ENCODE results near the gene TIMM10B.

TIMM10B gene

GRCh38 chr11:6483015-6483414 is 1.7 kb downstream of the TIMM10B start:
- Histone ChIP-seq H3K4me1 (ENCODE audit: control insufficient read depth, insufficient read depth, low read length) (peaks cover 11% of the 10 kb centered on the region), H3K9me3 (ENCODE audit: control insufficient read depth, low read length) (no peaks in the 10 kb centered on the region), H3K27ac (ENCODE audit: insufficient read depth, low read depth, low read length, poor library complexity, severe bottlenecking) (no peak overlapping the region), H3K36me3 (ENCODE audit: control insufficient read depth, insufficient read depth, low read length) (peaks cover 33% of the 10 kb centered on the region), H3K4me3 (ENCODE audit: insufficient read depth, low read depth, low read length) (no peak overlapping the region), H3K27me3 (ENCODE audit: control insufficient read depth, insufficient read depth, low read length, poor library complexity, severe bottlenecking) (no peaks in the 10 kb centered on the region)
- WGBS, 2 experiments = 93 to 96% methylated on average over 6 of the region's 6 CpGs

GRCh38 chr11:6485661-6486060 is 4.4 kb downstream of the TIMM10B start:
- Histone ChIP-seq H3K27me3 (ENCODE audit: control insufficient read depth, insufficient read depth, low read length, poor library complexity, severe bottlenecking) (no peaks in the 10 kb centered on the region), H3K4me3 (ENCODE audit: insufficient read depth, low read depth, low read length) (no peak overlapping the region), H3K27ac (ENCODE audit: insufficient read depth, low read depth, low read length, poor library complexity, severe bottlenecking) (no peak overlapping the region), H3K9me3 (ENCODE audit: control insufficient read depth, low read length) (no peaks in the 10 kb centered on the region), H3K4me1 (ENCODE audit: control insufficient read depth, insufficient read depth, low read length) (peaks cover 4% of the 10 kb centered on the region), H3K36me3 (ENCODE audit: control insufficient read depth, insufficient read depth, low read length) (peaks cover 25% of the 10 kb centered on the region)
- 89 to 95% methylated on average over 3 of the region's 3 CpGs for WGBS, 2 experiments

- H3K27ac ChIP-seq (ENCODE audit: insufficient read depth, low read depth, low read length, poor library complexity, severe bottlenecking) = no peak overlapping the region
- H3K4me3 ChIP-seq (ENCODE audit: insufficient read depth, low read depth, low read length) = no peak overlapping the region
- WGBS, 2 experiments = 96% methylated on average over 3 of the region's 3 CpGs
- H3K27me3 ChIP-seq (ENCODE audit: control insufficient read depth, insufficient read depth, low read length, poor library complexity, severe bottlenecking) = no peaks in the 10 kb centered on the region
- H3K36me3 ChIP-seq (ENCODE audit: control insufficient read depth, insufficient read depth, low read length) = peaks cover 25% of the 10 kb centered on the region
- no peaks in the 10 kb centered on the region for H3K9me3 ChIP-seq (ENCODE audit: control insufficient read depth, low read length)
- peaks cover 4% of the 10 kb centered on the region for H3K4me1 ChIP-seq (ENCODE audit: control insufficient read depth, insufficient read depth, low read length)
These were observed 5.0 kb downstream of the TIMM10B start for GRCh38 chr11:6486256-6486655.

GRCh38 chr11:6486938-6487337 is 5.6 kb downstream of the TIMM10B start:
- Histone ChIP-seq H3K27ac (ENCODE audit: insufficient read depth, low read depth, low read length, poor library complexity, severe bottlenecking) (no peak overlapping the region), H3K36me3 (ENCODE audit: control insufficient read depth, insufficient read depth, low read length) (peaks cover 25% of the 10 kb centered on the region), H3K9me3 (ENCODE audit: control insufficient read depth, low read length) (no peaks in the 10 kb centered on the region), H3K4me1 (ENCODE audit: control insufficient read depth, insufficient read depth, low read length) (peaks cover 3% of the 10 kb centered on the region), H3K27me3 (ENCODE audit: control insufficient read depth, insufficient read depth, low read length, poor library complexity, severe bottlenecking) (no peaks in the 10 kb centered on the region), H3K4me3 (ENCODE audit: insufficient read depth, low read depth, low read length) (no peak overlapping the region)
- no CpG with 5 or more reads among the region's 1 CpG for WGBS, 2 experiments

GRCh38 chr11:6488342-6488741 is 7.0 kb downstream of the TIMM10B start:
- Histone ChIP-seq H3K27me3 (ENCODE audit: control insufficient read depth, insufficient read depth, low read length, poor library complexity, severe bottlenecking) (no peaks in the 10 kb centered on the region), H3K4me3 (ENCODE audit: insufficient read depth, low read depth, low read length) (no peak overlapping the region), H3K9me3 (ENCODE audit: control insufficient read depth, low read length) (no peaks in the 10 kb centered on the region), H3K27ac (ENCODE audit: insufficient read depth, low read depth, low read length, poor library complexity, severe bottlenecking) (no peak overlapping the region), H3K36me3 (ENCODE audit: control insufficient read depth, insufficient read depth, low read length) (peaks cover 20% of the 10 kb centered on the region), H3K4me1 (ENCODE audit: control insufficient read depth, insufficient read depth, low read length) (no peaks in the 10 kb centered on the region)
- 85 to 93% methylated on average over 6 of the region's 6 CpGs for WGBS, 2 experiments

- no peaks in the 10 kb centered on the region for H3K27me3 ChIP-seq (ENCODE audit: control insufficient read depth, insufficient read depth, low read length, poor library complexity, severe bottlenecking)
- no peak overlapping the region for H3K4me3 ChIP-seq (ENCODE audit: insufficient read depth, low read depth, low read length)
- H3K27ac ChIP-seq (ENCODE audit: insufficient read depth, low read depth, low read length, poor library complexity, severe bottlenecking) = no peak overlapping the region
- no peaks in the 10 kb centered on the region for H3K9me3 ChIP-seq (ENCODE audit: control insufficient read depth, low read length)
- 97% methylated on average over 3 of the region's 3 CpGs for WGBS, 2 experiments
- no peaks in the 10 kb centered on the region for H3K4me1 ChIP-seq (ENCODE audit: control insufficient read depth, insufficient read depth, low read length)
- H3K36me3 ChIP-seq (ENCODE audit: control insufficient read depth, insufficient read depth, low read length) = peaks cover 16% of the 10 kb centered on the region
These were observed 7.5 kb downstream of the TIMM10B start for GRCh38 chr11:6488821-6489220.

- no peak overlapping the region for H3K27ac ChIP-seq (ENCODE audit: insufficient read depth, low read depth, low read length, poor library complexity, severe bottlenecking)
- H3K4me1 ChIP-seq (ENCODE audit: control insufficient read depth, insufficient read depth, low read length) = no peaks in the 10 kb centered on the region
- no peak overlapping the region for H3K4me3 ChIP-seq (ENCODE audit: insufficient read depth, low read depth, low read length)
- no peaks in the 10 kb centered on the region for H3K27me3 ChIP-seq (ENCODE audit: control insufficient read depth, insufficient read depth, low read length, poor library complexity, severe bottlenecking)
- no peaks in the 10 kb centered on the region for H3K9me3 ChIP-seq (ENCODE audit: control insufficient read depth, low read length)
- peaks cover 14% of the 10 kb centered on the region for H3K36me3 ChIP-seq (ENCODE audit: control insufficient read depth, insufficient read depth, low read length)
- 84 to 87% methylated on average over 4 of the region's 4 CpGs for WGBS, 2 experiments
These were observed 8.0 kb downstream of the TIMM10B start for GRCh38 chr11:6489306-6489705.

- H3K36me3 ChIP-seq (ENCODE audit: control insufficient read depth, insufficient read depth, low read length) = no peaks in the 10 kb centered on the region
- H3K9me3 ChIP-seq (ENCODE audit: control insufficient read depth, low read length) = no peaks in the 10 kb centered on the region
- no peaks in the 10 kb centered on the region for H3K4me1 ChIP-seq (ENCODE audit: control insufficient read depth, insufficient read depth, low read length)
- no peaks in the 10 kb centered on the region for H3K27me3 ChIP-seq (ENCODE audit: control insufficient read depth, insufficient read depth, low read length, poor library complexity, severe bottlenecking)
- 71 to 72% methylated on average over 32 to 33 of the region's 33 CpGs for WGBS, 2 experiments
- H3K27ac ChIP-seq (ENCODE audit: insufficient read depth, low read depth, low read length, poor library complexity, severe bottlenecking) = no peak within 1 kb of the TSS
- no peak within 1 kb of the TSS for H3K4me3 ChIP-seq (ENCODE audit: insufficient read depth, low read depth, low read length)
These were observed 16.0 kb downstream of the TIMM10B start, which contains the start of gene DNHD1 for GRCh38 chr11:6497069-6497839. TSS of gene DNHD1 (plus strand) at chr11:6497280. CDS start at chr11:6498216, 936 bp downstream.

GRCh38 chr11:6498121-6498520 is 16.8 kb downstream of the TIMM10B start:
- H3K4me3 ChIP-seq (ENCODE audit: insufficient read depth, low read depth, low read length) = no peak overlapping the region

GRCh38 chr11:6498544-6498943 is 17.2 kb downstream of the TIMM10B start:
- Histone ChIP-seq H3K9me3 (ENCODE audit: control insufficient read depth, low read length) (no peaks in the 10 kb centered on the region), H3K27me3 (ENCODE audit: control insufficient read depth, insufficient read depth, low read length, poor library complexity, severe bottlenecking) (no peaks in the 10 kb centered on the region), H3K36me3 (ENCODE audit: control insufficient read depth, insufficient read depth, low read length) (peaks cover 6% of the 10 kb centered on the region), H3K4me1 (ENCODE audit: control insufficient read depth, insufficient read depth, low read length) (no peaks in the 10 kb centered on the region), H3K4me3 (ENCODE audit: insufficient read depth, low read depth, low read length) (no peak overlapping the region), H3K27ac (ENCODE audit: insufficient read depth, low read depth, low read length, poor library complexity, severe bottlenecking) (no peak overlapping the region)
- 94 to 95% methylated on average over 5 of the region's 5 CpGs for WGBS, 2 experiments

More at GRCh38 chr11:6498121-6498520, 16.8 kb downstream of the TIMM10B start:
- 75 to 85% methylated on average over 6 to 7 of the region's 7 CpGs for WGBS, 2 experiments
- Histone ChIP-seq H3K9me3 (ENCODE audit: control insufficient read depth, low read length) (no peaks in the 10 kb centered on the region), H3K27ac (ENCODE audit: insufficient read depth, low read depth, low read length, poor library complexity, severe bottlenecking) (no peak overlapping the region), H3K36me3 (ENCODE audit: control insufficient read depth, insufficient read depth, low read length) (peaks cover 6% of the 10 kb centered on the region), H3K27me3 (ENCODE audit: control insufficient read depth, insufficient read depth, low read length, poor library complexity, severe bottlenecking) (no peaks in the 10 kb centered on the region), H3K4me1 (ENCODE audit: control insufficient read depth, insufficient read depth, low read length) (no peaks in the 10 kb centered on the region)
